ENCODE measurements around the gene DAPL1. TPM values are rescaled to one million over a fixed set of nuclear protein-coding genes. Genes with fewer than 3 reads are reported as not detected.
"Not testable (repeated sequence)": the region's sequence is repeated elsewhere in the genome, so short reads cannot be mapped to it uniquely, and the experiment has no call there.

Gene DAPL1
- total and polyA plus RNA-seq, 10 of the 15 experiments (the other 5 are each of a cell fraction or from before 2014, with no cell fraction given): not detected

- ChIA-PET CTCF (interaction anchor here (1.0 kb wide), 1 partner anchor 271 kb away, joined by 3 read pairs; no protein-coding TSS in a partner anchor), SMC1A (ENCODE audit: uncharacterized antibody, unreplicated experiment) (no interaction called here), POLR2A (no interaction called here), RAD21 (ENCODE audit: unreplicated experiment) (interaction anchor here (0.6 kb wide), 1 partner anchor 561 kb away, joined by 3 read pairs; no protein-coding TSS in a partner anchor)
- intact Hi-C loops (cut with micrococcal nuclease; ENCODE audit: unreplicated experiment): no loop called here
- no peak for TF ChIP-seq ZNF622 (IDR thresholded peaks at IDR 0.05)
- no peak for TF ChIP-seq POLR2AphosphoS5 (IDR thresholded peaks at IDR 0.05; ENCODE audit: low read length)
- no peak for TF ChIP-seq CHD2 (IDR thresholded peaks at IDR 0.05; ENCODE audit: borderline replicate concordance, low read depth, low read length)
- TF ChIP-seq ZBED1 (IDR thresholded peaks at IDR 0.05; ENCODE audit: borderline replicate concordance): no peak
- TF ChIP-seq POLR2AphosphoS2 (IDR thresholded peaks at IDR 0.05; ENCODE audit: low read depth, low read length): no peak
- no peak for TF ChIP-seq SPI1 (IDR thresholded peaks at IDR 0.05; ENCODE audit: borderline replicate concordance, insufficient read depth, low read depth, low read length)
- no peak for TF ChIP-seq SMC3 (IDR thresholded peaks at IDR 0.05; ENCODE audit: borderline replicate concordance, low read length)
- peaks cover 0 to 1% of the 10 kb centered on the region in 2 experiments; a peak in 1 of 4 replicates for H3K27me3 ChIP-seq (replicated peaks in 1 of 2; ENCODE audit: control insufficient read depth in 2 of 2, insufficient read depth in 2 of 2, low read length in 1 of 2)
- ATAC-seq (no peak), FAIRE-seq (no peak), DNase-seq (ENCODE audit: low read depth, low spot score) (no peak)
- H3K4me1 ChIP-seq (ENCODE audit: control insufficient read depth, insufficient read depth, low read length): no peaks in the 10 kb centered on the region
- H3K27ac ChIP-seq (ENCODE audit: control insufficient read depth, insufficient read depth): no peak overlapping the region
- H3K4me2 ChIP-seq (ENCODE audit: control insufficient read depth, insufficient read depth): no peak overlapping the region
- H3K36me3 ChIP-seq (ENCODE audit: control insufficient read depth in 2 of 2, insufficient read depth in 2 of 2, low read length in 1 of 2): no peaks in the 10 kb centered on the region
- BruUV-seq (replicated peaks): no TSS peak
- no peaks in the 10 kb centered on the region for H3K9me3 ChIP-seq (replicated peaks; ENCODE audit: control insufficient read depth, insufficient read depth, low read length)
- H4K20me1 ChIP-seq (ENCODE audit: control insufficient read depth, insufficient read depth): no peaks in the 10 kb centered on the region
- whole genome bisulfite sequencing (ENCODE audit: insufficient coverage, insufficient replicate concordance, low lambda C conversion rate, missing lambda C conversion rate): 0% methylated on average over 3 of the region's 3 CpGs
- no peak overlapping the region for H3K9ac ChIP-seq (ENCODE audit: control insufficient read depth, insufficient read depth, low read length)
- no peak overlapping the region for H2AFZ ChIP-seq (ENCODE audit: control insufficient read depth, low read depth, low read length)
- H3K79me2 ChIP-seq (ENCODE audit: control insufficient read depth, insufficient read depth, low read length): no peaks in the 10 kb centered on the region
- H3K4me3 ChIP-seq: no peak overlapping the region
- in situ Hi-C loops (cut with MboI): no loop called here
Observed at GRCh38 chr2:158845859-158846258, 50.7 kb downstream of the DAPL1 start.

- RAD21 ChIA-PET (ENCODE audit: unreplicated experiment); POLR2A ChIA-PET: not testable (repeated sequence)
Observed at GRCh38 chr2:158847526-158847925, 52.4 kb downstream of the DAPL1 start.

GRCh38 chr2:158848031-158848970 lies 53.2 kb downstream of the DAPL1 start:
- H3K4me3 ChIP-seq; BruUV-seq (replicated peaks); H4K20me1 ChIP-seq (ENCODE audit: control insufficient read depth, insufficient read depth); H3K9ac ChIP-seq (ENCODE audit: control insufficient read depth, insufficient read depth, low read length); POLR2A ChIA-PET; H3K4me2 ChIP-seq (ENCODE audit: control insufficient read depth, insufficient read depth); H3K9me3 ChIP-seq (replicated peaks; ENCODE audit: control insufficient read depth, insufficient read depth, low read length); H3K27ac ChIP-seq (ENCODE audit: control insufficient read depth, insufficient read depth); intact Hi-C loops (cut with micrococcal nuclease; ENCODE audit: unreplicated experiment); FAIRE-seq; H3K4me1 ChIP-seq (ENCODE audit: control insufficient read depth, insufficient read depth, low read length); in situ Hi-C loops (cut with MboI); DNase-seq (ENCODE audit: low read depth, low spot score); CTCF ChIA-PET; ATAC-seq; RAD21 ChIA-PET (ENCODE audit: unreplicated experiment); H3K36me3 ChIP-seq (ENCODE audit: control insufficient read depth in 2 of 2, insufficient read depth in 2 of 2, low read length in 1 of 2); H3K79me2 ChIP-seq (ENCODE audit: control insufficient read depth, insufficient read depth, low read length); H3K27me3 ChIP-seq (replicated peaks in 1 of 2; ENCODE audit: control insufficient read depth in 2 of 2, insufficient read depth in 2 of 2, low read length in 1 of 2); SMC1A ChIA-PET (ENCODE audit: uncharacterized antibody, unreplicated experiment); H2AFZ ChIP-seq (ENCODE audit: control insufficient read depth, low read depth, low read length): not testable (repeated sequence)
- WGBS (ENCODE audit: insufficient coverage, insufficient replicate concordance, low lambda C conversion rate, missing lambda C conversion rate): 43% methylated on average over 22 of the region's 22 CpGs

More at GRCh38 chr2:158847526-158847925, 52.4 kb downstream of the DAPL1 start:
- BruUV-seq (replicated peaks); H3K27ac ChIP-seq (ENCODE audit: control insufficient read depth, insufficient read depth); SMC1A ChIA-PET (ENCODE audit: uncharacterized antibody, unreplicated experiment); H3K79me2 ChIP-seq (ENCODE audit: control insufficient read depth, insufficient read depth, low read length); ATAC-seq; H2AFZ ChIP-seq (ENCODE audit: control insufficient read depth, low read depth, low read length); H3K4me1 ChIP-seq (ENCODE audit: control insufficient read depth, insufficient read depth, low read length); CTCF ChIA-PET; DNase-seq (ENCODE audit: low read depth, low spot score); intact Hi-C loops (cut with micrococcal nuclease; ENCODE audit: unreplicated experiment); H3K9me3 ChIP-seq (replicated peaks; ENCODE audit: control insufficient read depth, insufficient read depth, low read length); H3K27me3 ChIP-seq (replicated peaks in 1 of 2; ENCODE audit: control insufficient read depth in 2 of 2, insufficient read depth in 2 of 2, low read length in 1 of 2); H3K4me3 ChIP-seq; H4K20me1 ChIP-seq (ENCODE audit: control insufficient read depth, insufficient read depth); H3K9ac ChIP-seq (ENCODE audit: control insufficient read depth, insufficient read depth, low read length); FAIRE-seq; in situ Hi-C loops (cut with MboI); H3K36me3 ChIP-seq (ENCODE audit: control insufficient read depth in 2 of 2, insufficient read depth in 2 of 2, low read length in 1 of 2); H3K4me2 ChIP-seq (ENCODE audit: control insufficient read depth, insufficient read depth): not testable (repeated sequence)
- WGBS (ENCODE audit: insufficient coverage, insufficient replicate concordance, low lambda C conversion rate, missing lambda C conversion rate): 36% methylated on average over 2 of the region's 2 CpGs

Data from GM12878 (cell line).